Measurements from ENCODE around the gene ZNF771.

GRCh38 chr16:30416047-30416603 lies 8.7 kb downstream of the ZNF771 start:
- TF ChIP-seq CTCF (IDR thresholded peaks at IDR 0.05; ENCODE audit: low read depth, low read length) (no peak), EZH2phosphoT487 (IDR thresholded peaks at IDR 0.05; ENCODE audit: low read depth) (no peak)

All from OCI-LY3 (cell line).